ENCODE data around the gene GPBP1. TPM values are rescaled to one million over a fixed set of nuclear protein-coding genes. Genes with fewer than 3 reads are reported as not detected.

Gene GPBP1, protein sequence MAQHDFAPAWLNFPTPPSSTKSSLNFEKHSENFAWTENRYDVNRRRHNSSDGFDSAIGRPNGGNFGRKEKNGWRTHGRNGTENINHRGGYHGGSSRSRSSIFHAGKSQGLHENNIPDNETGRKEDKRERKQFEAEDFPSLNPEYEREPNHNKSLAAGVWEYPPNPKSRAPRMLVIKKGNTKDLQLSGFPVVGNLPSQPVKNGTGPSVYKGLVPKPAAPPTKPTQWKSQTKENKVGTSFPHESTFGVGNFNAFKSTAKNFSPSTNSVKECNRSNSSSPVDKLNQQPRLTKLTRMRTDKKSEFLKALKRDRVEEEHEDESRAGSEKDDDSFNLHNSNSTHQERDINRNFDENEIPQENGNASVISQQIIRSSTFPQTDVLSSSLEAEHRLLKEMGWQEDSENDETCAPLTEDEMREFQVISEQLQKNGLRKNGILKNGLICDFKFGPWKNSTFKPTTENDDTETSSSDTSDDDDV
- total RNA-seq, result 10 to 100 TPM; 55.3 to 59.6 TPM
- 100 to 1,000 TPM; 143 to 171 (median 154) TPM for polyA plus RNA-seq (ENCODE audit: insufficient read length in 6 of 6)
- long read RNA-seq, donor 1, transcript GPBP1-204 (12 exons, 2,857 nt), result major isoform, 5 of 32 reads
- long read RNA-seq, donor 1, partial matches to known transcripts, result 23 of 32 reads
- long read RNA-seq, donor 1, other reads (novel, unspliced or antisense), result 0 of 32 reads
- long read RNA-seq, donor 2, full-length matches to known transcripts, result 9 of 34 reads
- long read RNA-seq, donor 2, partial matches to known transcripts, result 25 of 34 reads
- long read RNA-seq, donor 2, other reads (novel, unspliced or antisense), result 0 of 34 reads
- long read RNA-seq, donor 3, full-length matches to known transcripts, result 13 of 13 reads
- long read RNA-seq, donor 3, partial matches to known transcripts, result 0 of 13 reads
- long read RNA-seq, donor 3, other reads (novel, unspliced or antisense), result 0 of 13 reads
- long read RNA-seq, donor 4, partial matches to known transcripts, result 6 of 10 reads
- long read RNA-seq, donor 4, other reads (novel, unspliced or antisense), result 4 of 10 reads
- long read RNA-seq, donor 5, full-length matches to known transcripts, result 7 of 31 reads
- long read RNA-seq, donor 5, partial matches to known transcripts, result 24 of 31 reads
- long read RNA-seq, donor 5, other reads (novel, unspliced or antisense), result 0 of 31 reads
- long read RNA-seq, donor 6, full-length matches to known transcripts, result 9 of 26 reads
- long read RNA-seq, donor 6, partial matches to known transcripts, result 17 of 26 reads
- long read RNA-seq, donor 6, other reads (novel, unspliced or antisense), result 0 of 26 reads
- long read RNA-seq, donor 7, full-length matches to known transcripts, result 4 of 9 reads
- long read RNA-seq, donor 7, partial matches to known transcripts, result 5 of 9 reads
- long read RNA-seq, donor 7, other reads (novel, unspliced or antisense), result 0 of 9 reads
- long read RNA-seq, donor 8, partial matches to known transcripts, result 6 of 10 reads
- long read RNA-seq, donor 8, other reads (novel, unspliced or antisense), result 0 of 10 reads
- long read RNA-seq, donor 9, result 0 reads
- long read RNA-seq, donor 10, partial matches to known transcripts, result 1 of 2 reads
- long read RNA-seq, donor 10, other reads (novel, unspliced or antisense), result 1 of 2 reads
- long read RNA-seq, donor 11, full-length matches to known transcripts, result 6 of 6 reads
- long read RNA-seq, donor 11, partial matches to known transcripts, result 0 of 6 reads
- long read RNA-seq, donor 11, other reads (novel, unspliced or antisense), result 0 of 6 reads
- long read RNA-seq, donor 12, full-length matches to known transcripts, result 11 of 21 reads
- long read RNA-seq, donor 12, partial matches to known transcripts, result 10 of 21 reads
- long read RNA-seq, donor 12, other reads (novel, unspliced or antisense), result 0 of 21 reads

DNA sequence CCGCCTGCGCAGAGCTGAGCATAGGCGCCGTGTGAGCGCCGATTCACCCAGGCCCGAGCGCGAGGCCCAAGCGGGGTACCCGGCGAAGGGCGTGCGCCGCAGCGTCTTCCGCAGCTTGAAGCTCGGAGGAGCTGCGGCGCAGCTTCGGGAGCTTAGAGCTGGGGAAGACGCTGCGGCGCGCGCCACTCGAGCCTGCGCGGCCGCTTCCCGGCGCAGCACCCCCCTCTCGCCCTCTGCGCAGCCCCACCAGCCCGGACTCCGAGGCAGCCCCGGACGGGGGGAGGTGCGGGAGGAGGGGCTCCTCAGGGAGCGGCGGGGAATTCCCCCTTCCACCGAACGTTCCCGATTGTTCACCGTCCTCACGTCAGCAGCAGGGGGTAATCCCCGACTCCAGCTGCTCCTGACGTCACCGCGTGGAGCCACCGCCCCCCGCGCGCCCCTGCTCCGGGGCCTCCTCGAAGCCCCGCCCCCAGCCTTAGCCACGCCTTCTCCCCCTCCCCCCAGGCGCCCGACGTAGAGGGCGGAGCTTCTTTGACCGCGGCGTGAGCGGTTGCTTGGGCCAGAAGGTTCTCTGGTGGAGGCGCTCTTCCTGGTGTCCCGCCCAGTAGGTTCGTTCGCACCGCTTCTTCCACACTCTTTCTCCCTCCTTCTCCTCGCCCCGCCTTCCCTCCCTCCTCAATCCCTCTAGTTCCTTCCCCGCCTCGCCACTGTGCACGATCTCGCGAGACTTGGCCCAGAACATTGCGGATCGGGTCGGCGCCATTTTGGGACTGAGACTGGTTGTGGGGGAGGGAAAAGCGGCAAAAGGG, at the start of gene GPBP1:
Gene GPBP1, plus strand, starts transcription at position 741 of the 809 bp plus-strand sequence. CDS start 40,072 bp downstream, outside the sequence.
- Histone ChIP-seq H3K4me1 (peaks cover 15 to 49% of the 10 kb centered on the region in 2 donors), H3K27ac (peak within 1 kb of the TSS; percentile 99 to 100), H3K36me3 (peaks cover 0 to 6% of the 10 kb centered on the region in 2 donors), H3K4me3 (peak within 1 kb of the TSS; percentile 62 to 91), H3K9me3 (no peaks in the 10 kb centered on the region), H3K27me3 (no peaks in the 10 kb centered on the region)
- TF ChIP-seq CTCF (IDR thresholded peaks at IDR 0.05), result no peak
- DNase-seq (peak; percentile 97 to 99 (median 99)), ATAC-seq (peak; percentile 91)
- intact Hi-C loops (cut with DNase I), result no loop called here

GRCh38 chr5:57128325-57128724, 45.5 kb upstream of the GPBP1 start:
- Histone ChIP-seq H3K36me3 (no peaks in the 10 kb centered on the region), H3K27ac (no peak overlapping the region), H3K4me1 (no peaks in the 10 kb centered on the region), H3K4me3 (no peak overlapping the region), H3K9me3 (peaks cover 0 to 4% of the 10 kb centered on the region in 2 donors), H3K27me3 (no peaks in the 10 kb centered on the region)
- intact Hi-C loops (cut with DNase I), result no loop called here
- ATAC-seq, result no peak
- DNase-seq, result no peak
- TF ChIP-seq CTCF (IDR thresholded peaks at IDR 0.05), result no peak

DNA sequence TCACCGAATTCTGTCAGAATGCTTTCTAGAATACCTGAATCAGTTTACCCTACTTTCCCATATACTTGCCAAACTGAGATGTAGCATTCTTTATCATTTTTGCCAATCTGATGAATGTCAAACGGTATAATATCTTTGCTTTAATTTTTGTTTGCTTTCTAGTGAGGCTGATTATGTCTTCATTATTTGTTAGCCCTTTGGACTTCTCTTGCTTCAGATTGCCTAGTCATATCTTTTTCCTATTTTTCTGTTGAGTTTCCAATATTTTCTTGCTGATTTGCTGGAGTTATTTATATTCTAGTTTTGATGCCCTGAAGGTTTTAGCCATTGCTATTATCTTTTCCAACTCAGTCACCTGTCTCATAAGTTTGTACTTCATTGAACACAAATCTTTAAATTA, 40.3 kb upstream of the GPBP1 start:
- no peak for TF ChIP-seq CTCF (IDR thresholded peaks at IDR 0.05)
- no peak for DNase-seq
- H3K4me1 ChIP-seq, result no peaks in the 10 kb centered on the region
- H3K27ac ChIP-seq, result no peak overlapping the region
- H3K27me3 ChIP-seq, result no peaks in the 10 kb centered on the region
- H3K9me3 ChIP-seq, result no peaks in the 10 kb centered on the region
- no peak overlapping the region for H3K4me3 ChIP-seq
- H3K36me3 ChIP-seq, result no peaks in the 10 kb centered on the region
- intact Hi-C loops (cut with DNase I), result no loop called here
- ATAC-seq, result no peak

DNA sequence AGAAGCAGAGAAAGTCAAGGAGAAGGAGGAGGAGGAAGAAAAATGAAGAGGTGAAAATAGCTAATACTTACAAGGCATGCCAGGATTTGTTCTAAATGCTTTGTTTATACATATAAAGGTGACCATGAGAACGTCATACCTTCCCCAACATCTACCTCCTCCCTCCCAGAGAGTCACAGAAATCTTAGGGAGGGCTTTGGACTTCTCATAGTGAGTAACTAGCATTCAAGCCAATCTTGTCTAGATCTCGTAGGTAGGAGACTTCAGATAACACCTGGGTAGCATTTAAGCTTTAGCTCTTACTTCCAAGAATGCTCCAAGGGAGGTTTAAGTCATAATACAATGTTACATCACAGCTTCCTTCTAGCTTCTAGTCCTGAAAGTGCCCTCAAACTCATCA, 36.5 kb upstream of the GPBP1 start:
- no peak overlapping the region for H3K4me3 ChIP-seq
- H3K27ac ChIP-seq, result no peak overlapping the region
- no peak for TF ChIP-seq CTCF (IDR thresholded peaks at IDR 0.05)
- intact Hi-C loops (cut with DNase I), result no loop called here
- ATAC-seq (no peak), DNase-seq (no peak)
- no peaks in the 10 kb centered on the region for H3K9me3 ChIP-seq
- no peaks in the 10 kb centered on the region for H3K36me3 ChIP-seq
- no peaks in the 10 kb centered on the region for H3K4me1 ChIP-seq
- no peaks in the 10 kb centered on the region for H3K27me3 ChIP-seq

All from left lung (tissue), 14 donors.